Transverse colon (tissue), 4 donors: ENCODE measurements around the gene LSMEM2. TPM values are rescaled to one million over a fixed set of nuclear protein-coding genes. Genes with fewer than 3 reads are reported as not detected.
"Not testable (repeated sequence)": the region's sequence is repeated elsewhere in the genome, so short reads cannot be mapped to it uniquely, and the experiment has no call there.

Source experiments
- DNase-seq: peaks from one replicate; pipeline ENCODE4 v3.0.0-alpha.2; 2019
- H3K27ac ChIP-seq, 4 donors: fragments of 200-600 bp; sonication (generic); 2 replicates each; pipeline ENCODE4 v1.5.1; 2016 to 2018; ENCODE audit warnings: inconsistent platforms in 4 of 4
- H3K27me3 ChIP-seq: fragments of 200-600 bp; sonication (generic); 2 replicates; pipeline ENCODE4 v1.5.1; 2017; ENCODE audit warnings: inconsistent platforms
- H3K36me3 ChIP-seq, 4 donors: fragments of 200-600 bp; sonication (generic); 2 replicates each; pipeline ENCODE4 v1.5.1; 2017 to 2019; ENCODE audit warnings: inconsistent platforms in 4 of 4
- H3K4me1 ChIP-seq, 4 donors: fragments of 200-600 bp; sonication (generic); 2 replicates each; pipeline ENCODE4 v1.5.1; 2017 to 2020; ENCODE audit warnings: inconsistent platforms in 4 of 4
- H3K4me3 ChIP-seq, 4 donors: fragments of 200-600 bp; sonication (generic); 1 replicate in 1 of 4; 2 replicates in 3 of 4; pipeline versions ENCODE4 v1.5.1 to v1.6.1; 2017 to 2019; ENCODE audit warnings: inconsistent platforms in 4 of 4
- H3K9me3 ChIP-seq, 2 donors: fragments of 200-600 bp; sonication (generic); 2 replicates each; pipeline ENCODE4 v1.5.1; 2017 to 2019; ENCODE audit warnings: inconsistent platforms in 2 of 2
- CTCF ChIP-seq, 5 experiments: fragments of 200-600 bp in 3 of 5; fragments of 450-650 bp in 2 of 5; sonication (generic) in 3 of 5; IDR thresholded peaks; 1 replicate in 2 of 5; 2 replicates in 3 of 5; pipeline ENCODE4 v1.5.1; 2016 to 2017; ENCODE audit warnings: antibody characterized with exemption in 5 of 5, inconsistent platforms in 3 of 5, mild to moderate bottlenecking in 2 of 5, moderate library complexity in 1 of 5
- EP300 ChIP-seq: sonication (generic); formaldehyde crosslinking; IDR thresholded peaks from one replicate; pipeline ENCODE4 v1.6.1; 2017; ENCODE audit warnings: antibody characterized with exemption, low read depth
- POLR2A ChIP-seq: fragments of 450-650 bp; IDR thresholded peaks from one replicate; pipeline ENCODE4 v1.6.1; 2016; ENCODE audit warnings: antibody characterized with exemption, mild to moderate bottlenecking, moderate library complexity
- POLR2AphosphoS5 ChIP-seq, 3 donors: sonication (generic); formaldehyde crosslinking; IDR thresholded peaks; one replicate each; pipeline ENCODE4 v1.6.1; 2016; ENCODE audit warnings: antibody characterized with exemption in 3 of 3
- WGBS, 2 donors: methylation state at CpG; one replicate each; pipeline ENCODE4 v1.1.5; 2018; ENCODE audit warnings: low coverage in 1 of 2; 5-methylcytosine and 5-hydroxymethylcytosine counted together
- in situ Hi-C, 4 donors: fragments of 200-750 bp; cut with MboI; loops; one replicate each; pipeline versions ENCODE4 v1.15.0 to v1.15.1; 2017; ENCODE audit warnings: low sequenced_read_pairs in 3 of 4, low pct_ligation_motif_present in 1 of 4, low pct_unique_long_range_greater_than_20kb in 1 of 4
- intact Hi-C: fragments of 100-400 bp; cut with DNase I; formaldehyde crosslinking; loops from one replicate; pipeline ENCODE4 v1.15.1; 2023; ENCODE audit warnings: low total_unique reads
- total RNA-seq, 4 donors: library from RNA; depleted of rRNA; stranded (reverse); fragments of >200 nt; gene quantifications; one replicate each; pipeline ENCODE4 v1.1.0, GENCODE V29; 2016

Gene LSMEM2
- total RNA-seq, 4 donors from 2014 or later, result not detected

DNA sequence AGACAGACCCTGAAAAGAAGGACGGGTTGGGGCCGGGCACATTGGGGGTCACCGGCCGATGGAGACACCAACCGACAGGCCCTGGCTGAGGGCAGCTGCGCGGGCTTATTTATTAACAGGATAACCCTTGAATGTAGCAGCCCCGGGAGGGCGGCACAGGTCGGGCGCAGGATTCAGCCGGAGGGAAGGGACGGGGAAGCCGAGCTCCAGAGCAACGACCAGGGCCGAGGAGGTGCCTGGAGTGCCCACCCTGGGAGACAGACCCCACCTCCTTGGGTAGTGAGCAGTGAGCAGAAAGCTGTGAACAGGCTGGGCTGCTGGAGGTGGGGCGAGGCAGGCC lies 2.2 kb upstream of the LSMEM2 start:
- no peak for DNase-seq
- H3K4me3 ChIP-seq, result no peak overlapping the region
- in situ Hi-C loops (no loop called here), intact Hi-C loops (loop anchor here (10.0 kb wide), 1 partner anchor 152 kb away; no protein-coding TSS in a partner anchor)
- H3K4me1 ChIP-seq, result peaks cover 7 to 26% (median 14%) of the 10 kb centered on the region in 4 donors
- H3K27ac ChIP-seq, result no peak overlapping the region
- 87% methylated on average over 17 of the region's 17 CpGs; no CpG with 5 or more reads in 1 of the 2 donors for WGBS, 2 donors
- TF ChIP-seq POLR2AphosphoS5 (IDR thresholded peaks at IDR 0.05) (no peak), POLR2A (no peak), EP300 (no peak), CTCF (IDR thresholded peaks at IDR 0.05) (no peak)
- H3K27me3 ChIP-seq, result peaks cover 33% of the 10 kb centered on the region
- no peaks in the 10 kb centered on the region for H3K36me3 ChIP-seq
- H3K9me3 ChIP-seq, result no peaks in the 10 kb centered on the region

GRCh38 chr3:50278123-50278879 lies 586 bp upstream of the LSMEM2 start:
- Histone ChIP-seq H3K4me3 (no peak overlapping the region), H3K27me3 (peaks cover 32% of the 10 kb centered on the region), H3K36me3 (no peaks in the 10 kb centered on the region), H3K27ac (no peak overlapping the region), H3K9me3 (no peaks in the 10 kb centered on the region), H3K4me1 (peaks cover 3 to 15% (median 9%) of the 10 kb centered on the region in 4 donors)
- TF ChIP-seq CTCF (IDR thresholded peaks at IDR 0.05), result no peak
- no peak for TF ChIP-seq POLR2A
- no peak for TF ChIP-seq EP300
- no peak for TF ChIP-seq POLR2AphosphoS5 (IDR thresholded peaks at IDR 0.05)
- in situ Hi-C loops (no loop called here), intact Hi-C loops (loop anchor here (10.0 kb wide), 1 partner anchor 154 kb away; no protein-coding TSS in a partner anchor)
- DNase-seq, result no peak
- WGBS, 2 donors, result 74% methylated on average over 4 of the region's 4 CpGs; no CpG with 5 or more reads in 1 of the 2 donors

- DNase-seq, result no peak
- in situ Hi-C loops, result no loop called here
These were observed 549 bp downstream of the LSMEM2 start for GRCh38 chr3:50279255-50280016.

GRCh38 chr3:50284121-50284520 lies 5.2 kb downstream of the LSMEM2 start:
- H3K36me3 ChIP-seq, intact Hi-C loops, in situ Hi-C loops, H3K27ac ChIP-seq, H3K4me3 ChIP-seq, H3K4me1 ChIP-seq, DNase-seq, H3K27me3 ChIP-seq, H3K9me3 ChIP-seq: not testable (repeated sequence)
- 74 to 82% methylated on average over 4 to 6 of the region's 6 CpGs for WGBS, 2 donors

More at GRCh38 chr3:50279255-50280016, 549 bp downstream of the LSMEM2 start:
- Histone ChIP-seq H3K9me3 (no peaks in the 10 kb centered on the region), H3K36me3 (no peaks in the 10 kb centered on the region), H3K4me3 (no peak overlapping the region), H3K27me3 (peaks cover 24% of the 10 kb centered on the region), H3K27ac (no peak overlapping the region), H3K4me1 (peaks cover 0 to 4% (median 2%) of the 10 kb centered on the region in 4 donors)
- 91% methylated on average over 8 of the region's 8 CpGs; no CpG with 5 or more reads in 1 of the 2 donors for WGBS, 2 donors
- intact Hi-C loops, result loop anchor here (10.0 kb wide), 1 partner anchor 155 kb away; no protein-coding TSS in a partner anchor
- TF ChIP-seq CTCF (IDR thresholded peaks at IDR 0.05) (no peak), EP300 (no peak), POLR2A (no peak), POLR2AphosphoS5 (IDR thresholded peaks at IDR 0.05) (no peak)
